Stimulated activated naive CD8-positive, alpha-beta T cell treated with anti-CD3 and anti-CD28 coated beads, Interleukin-15, Interleukin-2, amounts not matched to agents 100 U/mL and 50 U/mL, for 24 hours (primary cell): Measurements from ENCODE around the gene MBD2.
"Not testable (repeated sequence)": the region's sequence is repeated elsewhere in the genome, so short reads cannot be mapped to it uniquely, and the experiment has no call there.

ENCODE experiments used
- ATAC-seq: fragments of 150-1000 bp; cut with Tn5 transposase; one replicate; pipeline ENCODE4 v1.10.0; 2021
- DNase-seq: peaks from one replicate; pipeline ENCODE4 v3.0.0; 2021

Gene MBD2

GRCh38 chr18:54238173-54238936, 13.9 kb upstream of the MBD2 start:
- DNase-seq = no peak
- ATAC-seq = no peak

DNA sequence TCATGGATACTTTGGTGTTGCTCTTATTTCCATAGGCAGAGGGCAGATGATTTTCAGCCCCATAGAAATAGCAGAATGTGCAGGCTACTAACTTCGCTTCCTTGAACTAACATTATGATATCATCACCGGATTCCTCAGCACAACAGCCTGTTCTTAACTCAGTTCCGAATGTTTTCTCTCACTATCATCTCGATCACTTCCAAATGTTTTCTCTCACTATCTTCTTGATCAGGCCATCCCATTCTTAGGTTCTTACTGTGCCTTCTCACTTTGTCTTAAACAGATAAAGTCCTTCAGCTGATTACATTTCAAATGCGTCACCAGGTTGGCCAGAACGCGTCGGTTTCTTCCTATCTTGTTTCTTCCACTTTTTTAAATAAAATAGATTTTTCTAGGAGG, 11.4 kb upstream of the MBD2 start:
- DNase-seq = no peak
- ATAC-seq = no peak

- no peak for ATAC-seq
- no peak for DNase-seq
Measured at GRCh38 chr18:54233747-54234146, 9.3 kb upstream of the MBD2 start.

DNA sequence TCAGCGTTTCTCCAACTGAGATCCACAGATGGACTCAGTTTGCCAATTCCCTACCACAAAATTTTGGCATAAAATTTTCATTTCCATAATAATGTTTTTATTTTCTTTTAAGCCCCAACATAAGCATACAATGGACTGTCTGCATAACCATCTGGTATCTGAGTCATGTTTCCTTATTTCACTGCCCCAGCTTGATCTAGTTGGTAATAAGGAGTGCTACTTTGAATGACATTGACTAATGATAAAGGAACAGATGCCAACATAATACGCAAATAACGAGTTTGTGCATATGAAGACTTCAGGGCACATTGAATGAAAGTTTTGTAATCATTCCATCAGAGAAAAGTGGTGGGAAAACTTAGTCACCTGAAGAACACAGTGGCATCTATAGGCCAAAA, 8.8 kb upstream of the MBD2 start:
- ATAC-seq = no peak
- DNase-seq = no peak

DNA sequence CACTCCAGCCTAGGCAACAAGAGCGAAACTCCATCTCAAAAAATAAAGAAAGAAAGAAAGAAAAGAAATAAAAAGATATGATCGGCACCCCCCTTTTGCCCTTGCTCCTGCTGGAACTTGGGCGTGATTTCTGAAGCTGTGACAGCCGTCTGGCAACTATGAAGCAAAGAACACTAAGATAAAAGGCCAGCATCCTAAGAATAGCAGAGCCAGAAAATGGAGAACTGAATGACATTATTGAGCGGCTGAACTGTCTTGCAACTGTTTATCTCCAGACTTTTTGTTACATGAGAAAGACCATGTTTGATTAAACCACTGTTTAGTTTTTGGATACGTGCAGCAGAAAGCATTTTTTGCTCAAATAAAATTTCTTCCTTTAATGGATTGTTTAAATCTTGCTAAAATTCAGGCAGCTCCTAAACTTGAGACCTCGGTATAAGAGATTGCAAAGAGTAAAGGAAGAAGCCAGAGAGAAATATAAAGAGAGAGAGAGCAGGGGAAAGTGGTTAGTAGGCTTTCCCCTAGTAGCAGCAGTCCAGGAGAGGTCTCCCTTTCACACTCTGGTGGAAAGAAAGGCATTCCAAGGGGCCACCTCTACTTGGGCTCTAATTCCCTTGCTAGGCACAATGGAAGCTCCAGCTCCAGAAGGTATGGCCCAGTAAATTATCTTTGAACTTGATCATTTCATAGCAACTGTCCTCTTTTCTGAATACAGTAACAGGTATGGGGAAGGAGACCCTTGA, 8.2 kb upstream of the MBD2 start:
- ATAC-seq = no peak
- no peak for DNase-seq

DNA sequence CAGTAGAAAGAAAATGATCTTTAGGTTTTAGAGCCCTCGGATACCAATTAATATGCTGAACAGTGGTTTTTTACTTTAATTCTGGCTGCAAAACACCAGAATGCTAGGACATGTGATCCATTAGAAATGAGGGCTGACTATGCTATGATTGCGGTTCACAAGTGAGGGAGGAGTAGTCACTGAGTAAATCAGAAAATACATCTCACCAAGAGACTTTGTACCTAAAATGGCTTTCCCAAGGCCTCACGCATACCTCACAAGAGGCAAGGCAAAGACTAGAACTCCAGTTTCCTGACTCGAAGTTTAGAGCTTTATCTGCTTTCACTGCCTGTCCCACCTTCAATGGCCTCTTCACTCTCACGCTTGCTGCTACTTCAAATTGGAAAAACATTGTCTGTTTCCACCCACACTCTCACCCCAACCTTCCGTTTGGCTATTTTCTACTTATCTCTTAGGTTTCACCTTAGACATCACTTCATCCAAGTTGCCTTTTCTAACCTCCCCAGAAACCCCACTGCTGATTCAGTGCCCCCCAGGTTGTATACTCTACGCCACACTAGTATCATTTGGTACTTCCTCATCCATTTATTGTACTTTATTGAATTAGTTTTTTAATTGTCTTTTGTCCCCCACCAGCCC, 5.1 kb upstream of the MBD2 start:
- DNase-seq (peak; percentile 24), ATAC-seq (peak; percentile 85)

GRCh38 chr18:54228364-54228763, 3.9 kb upstream of the MBD2 start:
- ATAC-seq (no peak), DNase-seq (no peak)

DNA sequence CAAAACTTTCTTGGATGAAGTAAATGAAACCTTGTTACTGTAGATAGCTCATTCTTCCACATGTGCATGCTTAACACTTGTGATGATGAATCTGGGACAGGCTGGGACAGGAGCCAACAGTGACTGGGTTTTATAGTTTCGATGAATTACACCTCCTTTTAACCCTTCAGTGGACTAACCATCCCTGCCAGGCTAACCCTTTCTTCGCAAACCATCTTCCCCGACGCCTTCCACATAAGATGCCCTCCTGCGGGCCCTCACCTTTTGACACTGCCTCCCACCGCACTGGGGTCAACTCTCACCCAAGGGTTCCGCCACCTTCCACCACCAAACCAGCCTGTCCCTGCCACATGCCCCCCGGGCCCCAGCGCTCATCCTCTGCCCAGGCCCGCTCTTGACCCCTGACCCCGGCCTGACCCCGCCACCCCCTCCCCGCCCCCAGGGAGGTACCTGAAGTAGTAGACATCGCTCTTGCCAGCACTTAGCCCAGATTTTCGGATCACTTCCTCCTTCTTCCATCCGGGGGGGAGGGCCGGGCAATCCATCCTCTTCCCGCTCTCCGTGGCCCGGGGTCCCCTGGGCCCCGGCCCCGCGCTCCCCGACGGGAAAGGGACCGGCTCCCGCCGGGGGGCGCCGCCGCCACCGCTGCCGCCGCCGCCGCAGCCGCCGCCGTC, 764 bp downstream of the MBD2 start:
- ATAC-seq = peak; percentile 42
- peak; percentile 53 for DNase-seq

GRCh38 chr18:54222922-54223567, 1.4 kb downstream of the MBD2 start:
- DNase-seq (peak; percentile 30), ATAC-seq (peak; percentile 25)

DNA sequence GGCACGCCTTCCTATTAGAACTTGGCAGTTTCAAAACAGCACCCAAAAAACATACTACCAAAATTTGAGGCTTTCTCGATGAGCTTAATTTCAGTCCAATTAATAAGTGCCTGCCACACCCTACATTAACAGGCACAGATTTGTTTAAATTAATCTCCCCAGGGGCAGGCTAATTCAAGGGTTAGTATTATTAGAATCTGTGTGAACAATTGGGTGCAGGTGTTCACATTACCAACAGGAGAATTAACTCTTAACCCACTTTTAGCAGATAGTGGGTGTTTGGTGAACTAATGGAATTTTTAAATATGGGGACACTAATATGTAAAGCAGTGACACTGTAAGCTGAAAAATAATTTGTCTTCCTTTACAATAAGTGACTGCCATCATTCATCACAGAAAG, 4.1 kb downstream of the MBD2 start:
- DNase-seq (no peak), ATAC-seq (no peak)

DNA sequence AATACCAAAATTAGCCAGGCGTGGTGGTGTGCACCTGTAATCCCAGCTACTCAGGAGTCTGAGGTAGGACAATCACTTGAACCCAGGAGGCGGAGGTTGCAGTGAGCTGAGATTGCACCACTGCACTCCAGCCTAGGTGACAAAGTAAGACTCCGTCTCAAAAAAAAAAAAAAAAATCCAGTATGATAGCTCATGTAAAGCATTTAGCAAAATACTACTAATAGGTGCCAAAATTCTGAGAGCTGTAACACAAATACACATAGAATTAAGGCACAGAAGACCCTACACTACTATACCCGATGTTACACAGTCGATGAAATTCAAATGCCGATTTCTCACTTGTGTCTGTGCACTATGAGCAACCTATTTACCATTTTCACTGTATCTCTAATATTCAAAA, 5.7 kb downstream of the MBD2 start:
- DNase-seq, ATAC-seq: not testable (repeated sequence)

DNA sequence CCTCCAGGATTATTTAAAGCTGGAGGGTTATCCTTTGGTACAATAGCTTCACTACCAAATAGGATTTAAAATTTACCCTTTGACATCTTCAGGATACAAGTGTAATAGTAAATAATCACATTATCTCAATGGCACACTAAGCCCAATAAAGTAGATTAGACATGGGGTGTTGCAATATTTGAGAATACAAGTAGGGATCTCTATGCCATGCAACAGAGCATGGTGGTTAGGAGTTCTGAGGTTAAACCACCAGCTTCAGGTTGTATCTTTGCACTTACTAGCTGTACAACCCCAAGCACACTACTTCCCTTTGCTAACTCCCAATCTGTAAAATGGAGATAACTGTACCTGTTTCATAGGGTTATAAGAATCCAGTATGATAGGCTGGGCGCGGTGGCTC, 6.2 kb downstream of the MBD2 start:
- DNase-seq (no peak), ATAC-seq (no peak)

- DNase-seq (no peak), ATAC-seq (no peak)
Measured at GRCh38 chr18:54217624-54218023, 6.8 kb downstream of the MBD2 start.

GRCh38 chr18:54215069-54215468, 9.4 kb downstream of the MBD2 start:
- no peak for ATAC-seq
- DNase-seq = no peak

GRCh38 chr18:54210463-54210862, 14.0 kb downstream of the MBD2 start:
- peak; percentile 8 for ATAC-seq
- no peak for DNase-seq

DNA sequence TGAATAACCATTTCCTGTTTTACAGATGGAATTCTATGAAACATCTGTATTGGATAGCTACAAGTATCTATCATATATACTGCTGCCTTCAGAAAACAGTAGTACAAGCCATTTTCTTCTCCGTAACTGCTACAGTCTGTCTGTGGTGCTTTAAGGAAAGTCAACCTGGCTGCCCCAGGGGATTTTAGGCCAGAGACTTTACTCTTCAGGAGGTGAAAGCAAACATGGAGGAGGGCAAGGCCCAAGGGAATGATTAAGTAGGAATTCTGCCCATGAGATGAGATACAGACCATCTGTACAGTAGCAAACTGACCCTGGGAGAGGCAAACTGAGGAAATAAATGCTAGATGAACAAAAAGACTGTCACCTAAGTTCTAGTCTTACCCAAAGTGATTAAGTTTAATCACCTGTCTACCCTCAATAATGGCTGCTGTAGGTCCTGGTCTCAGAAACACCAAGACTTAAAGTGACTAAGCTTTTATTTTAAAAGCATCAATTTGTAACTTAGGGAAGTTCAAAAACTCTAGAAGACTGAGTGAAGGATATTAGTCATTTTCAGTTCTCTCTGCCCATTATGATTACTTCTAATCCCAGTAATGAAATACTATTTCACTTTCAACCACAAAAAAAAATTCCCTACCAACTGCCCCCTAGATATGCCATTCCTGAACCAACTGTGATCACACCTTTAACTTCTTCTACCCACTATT, 14.8 kb downstream of the MBD2 start:
- ATAC-seq (peak; percentile 90), DNase-seq (no peak)

DNA sequence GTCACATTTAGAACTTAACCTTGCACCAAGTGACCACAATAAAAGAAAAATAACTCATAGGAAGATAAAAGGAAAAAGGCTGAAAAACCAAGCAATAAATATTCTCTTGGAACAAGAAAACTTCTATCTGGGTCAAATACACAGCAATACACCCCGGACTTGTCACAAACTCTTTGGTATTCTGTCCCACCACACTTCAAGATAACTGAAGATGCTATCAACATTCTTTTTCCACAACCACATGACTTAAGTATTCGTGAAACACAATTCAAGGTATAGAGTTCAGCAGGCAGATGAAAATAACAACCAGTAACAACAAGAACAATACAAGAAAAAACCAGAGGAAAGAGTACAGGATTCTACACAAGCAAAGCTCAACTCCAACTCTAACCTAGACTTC, 18.0 kb downstream of the MBD2 start:
- DNase-seq (no peak), ATAC-seq (no peak)

DNA sequence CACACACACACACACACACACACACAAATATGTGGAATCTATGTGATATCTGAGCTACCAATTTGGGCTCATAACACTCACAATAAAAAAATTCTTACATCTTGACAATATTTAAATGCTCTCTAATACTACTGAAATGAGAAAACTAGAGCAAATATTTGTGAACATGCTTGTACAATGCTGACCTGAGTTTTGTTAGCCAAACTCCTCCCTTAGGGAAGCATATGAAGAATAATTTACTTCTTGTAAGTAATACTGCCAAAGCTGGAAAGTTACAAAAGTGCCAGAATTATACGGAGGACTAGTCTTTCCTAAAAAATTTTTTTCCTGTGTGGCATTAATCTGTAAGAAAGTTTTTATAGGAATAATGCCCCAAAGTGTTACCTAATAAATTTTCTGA, 18.5 kb downstream of the MBD2 start:
- DNase-seq (no peak), ATAC-seq (no peak)

GRCh38 chr18:54205448-54205847, 19.0 kb downstream of the MBD2 start:
- not testable (repeated sequence) for DNase-seq, ATAC-seq

GRCh38 chr18:54204883-54205282, 19.6 kb downstream of the MBD2 start:
- DNase-seq (no peak), ATAC-seq (no peak)

DNA sequence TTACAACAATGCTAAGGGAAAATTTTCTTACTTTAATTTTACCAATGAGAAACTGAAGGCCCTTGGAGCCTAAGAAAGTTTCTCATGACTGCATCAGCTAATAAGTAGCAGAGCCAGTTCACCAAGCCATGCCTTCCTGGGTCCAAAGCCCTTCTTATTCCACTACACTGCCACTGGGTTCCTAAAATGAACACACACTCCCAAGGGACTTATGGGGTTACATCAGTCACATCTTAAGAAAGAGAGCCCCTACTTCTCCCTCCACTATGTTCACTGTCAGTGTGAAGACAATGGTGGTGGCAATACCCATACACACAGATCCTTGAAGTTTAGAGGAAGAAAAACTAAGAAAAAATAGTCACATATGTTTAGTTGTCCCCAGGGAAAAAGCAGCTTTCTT, 20.6 kb downstream of the MBD2 start:
- ATAC-seq = no peak
- DNase-seq = no peak

DNA sequence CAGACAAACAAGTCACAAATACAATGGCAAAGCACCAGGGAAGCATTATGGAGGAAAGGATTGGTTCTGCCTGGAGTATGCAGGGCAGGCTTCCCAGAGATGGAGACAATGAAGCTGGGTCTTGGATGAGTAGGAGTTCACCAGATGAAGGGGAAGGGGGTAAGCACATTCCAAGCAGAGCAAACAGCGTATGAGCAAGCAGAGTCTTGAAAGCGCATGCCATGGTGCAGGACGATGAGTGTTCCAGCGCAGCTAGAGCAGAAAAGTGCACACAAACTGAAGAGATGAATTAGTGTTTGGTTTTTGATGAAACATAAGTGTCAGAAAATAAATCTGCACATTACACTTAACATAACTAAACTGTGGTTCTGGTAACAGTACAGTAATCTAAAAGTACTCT, 21.6 kb downstream of the MBD2 start:
- ATAC-seq = no peak
- DNase-seq = no peak
